NOMO-1 (cell line): ENCODE results near the gene TESMIN.

ENCODE experiments used
- DNase-seq, 2 experiments: peaks; one replicate each; lab custom pipeline; 2025; ENCODE audit not compliant: unreplicated experiment in 2 of 2; lab: John Stamatoyannopoulos, UW

The TESMIN gene

GRCh38 chr11:68714060-68714856 lies 37.1 kb downstream of the TESMIN start:
- DNase-seq: no peak

DNA sequence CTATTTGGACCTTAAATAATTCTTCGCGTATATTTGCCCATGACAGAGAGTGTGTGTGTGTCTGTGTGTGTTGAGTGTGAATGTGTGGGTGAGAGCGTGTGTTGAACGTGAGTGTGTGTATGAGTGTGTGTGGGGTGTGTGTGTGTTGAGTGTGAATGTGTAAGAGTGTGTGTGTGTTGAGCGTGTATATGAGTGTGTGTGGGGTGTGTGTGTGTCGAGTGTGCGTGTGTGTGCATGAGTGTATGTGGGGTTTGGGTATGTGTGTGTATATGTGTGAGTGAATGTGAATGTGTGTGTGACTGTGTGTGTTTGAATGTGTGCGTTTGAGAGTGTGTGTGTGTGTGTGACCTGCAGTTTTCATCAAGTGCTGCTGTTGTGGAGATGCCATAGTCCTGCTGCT lies 40.2 kb downstream of the TESMIN start:
- no peak for DNase-seq

DNA sequence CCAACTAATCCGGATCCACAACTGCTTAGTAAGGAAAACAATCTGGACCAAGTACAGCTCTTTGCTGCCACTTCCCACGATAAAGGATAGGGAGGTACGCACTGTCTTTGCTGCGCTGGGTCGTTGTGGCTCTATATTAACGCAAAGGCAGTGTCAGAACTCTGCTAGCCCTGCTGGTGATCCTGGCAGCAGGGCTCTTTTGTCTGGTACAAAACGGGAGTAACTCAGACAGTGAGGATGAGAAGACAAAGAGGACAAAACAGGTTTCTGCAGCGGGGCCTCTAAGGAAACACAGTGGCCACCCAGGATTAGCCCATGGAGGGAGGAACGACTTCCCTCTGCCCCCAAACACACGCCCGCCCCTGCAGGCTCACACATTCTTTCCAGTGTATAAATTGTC lies 40.9 kb downstream of the TESMIN start:
- no peak for DNase-seq

- no peak for DNase-seq
These were observed 42.3 kb downstream of the TESMIN start for GRCh38 chr11:68709062-68709461.

DNA sequence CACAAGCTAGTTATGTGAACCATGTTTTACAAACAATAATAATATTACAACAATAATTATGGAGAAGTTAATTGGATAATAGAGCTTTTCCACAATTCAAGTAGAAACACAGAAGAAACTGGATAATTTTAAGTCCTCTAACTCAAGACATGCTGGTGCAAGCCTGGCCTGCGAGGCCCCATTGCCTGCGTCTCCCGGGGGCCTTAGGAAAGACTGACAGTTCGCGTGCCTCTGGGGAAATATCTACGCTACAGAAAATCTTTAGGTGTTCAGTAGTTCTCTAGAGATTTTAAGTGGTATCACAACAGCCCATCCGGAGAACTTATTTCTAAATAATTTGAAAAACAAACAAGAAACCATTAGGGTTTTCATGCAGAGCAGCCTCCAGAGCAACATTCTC lies 43.8 kb downstream of the TESMIN start:
- no peak for DNase-seq

GRCh38 chr11:68704887-68705286 lies 46.4 kb downstream of the TESMIN start:
- no peak for DNase-seq

GRCh38 chr11:68698993-68699392 lies 52.3 kb downstream of the TESMIN start:
- DNase-seq: no peak

DNA sequence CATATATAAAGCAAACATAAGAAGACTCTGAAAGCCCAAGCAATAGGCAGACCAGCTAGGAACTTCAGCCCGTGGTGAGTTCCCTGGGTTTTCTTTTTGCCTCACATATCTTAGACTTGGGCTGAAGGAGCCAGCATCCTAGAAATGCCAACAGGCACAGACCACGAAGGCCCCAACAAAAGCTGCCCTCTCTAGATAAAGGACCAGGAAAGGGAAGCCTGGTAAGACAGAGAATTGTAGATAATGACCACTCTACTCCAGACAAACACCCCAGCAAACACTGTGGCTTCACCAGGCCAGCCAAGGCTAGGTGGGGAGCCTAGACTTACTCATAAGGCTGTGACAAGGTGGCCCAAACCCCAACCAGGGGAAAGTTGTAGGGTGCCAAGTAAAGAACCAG lies 55.8 kb downstream of the TESMIN start:
- DNase-seq: no peak

GRCh38 chr11:68694431-68695297 lies 56.7 kb downstream of the TESMIN start:
- DNase-seq: no peak

- no peak for DNase-seq
These were observed 57.8 kb downstream of the TESMIN start for GRCh38 chr11:68693484-68693882.

- DNase-seq: no peak
These were observed 58.3 kb downstream of the TESMIN start for GRCh38 chr11:68692871-68693483.

DNA sequence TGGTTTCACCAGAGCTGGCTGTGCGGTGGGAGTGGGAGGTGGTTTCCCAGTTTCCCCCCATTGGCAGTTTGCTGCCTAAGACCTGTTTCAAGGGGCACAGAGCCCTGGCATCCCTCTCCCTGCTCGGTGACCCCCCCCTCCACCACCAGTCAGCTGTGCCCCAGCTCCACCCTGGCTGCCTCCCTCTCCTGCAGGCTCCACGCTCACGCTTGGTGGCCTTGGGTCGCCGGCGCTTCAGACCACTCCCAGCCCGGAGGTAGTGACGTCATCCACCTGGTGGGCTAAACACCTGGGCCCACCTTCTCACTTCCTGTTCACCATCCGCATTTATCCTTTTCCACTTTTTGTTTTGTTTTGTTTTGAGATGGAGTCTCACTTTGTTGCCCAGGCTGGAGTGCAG lies 59.2 kb downstream of the TESMIN start:
- DNase-seq: no peak

DNA sequence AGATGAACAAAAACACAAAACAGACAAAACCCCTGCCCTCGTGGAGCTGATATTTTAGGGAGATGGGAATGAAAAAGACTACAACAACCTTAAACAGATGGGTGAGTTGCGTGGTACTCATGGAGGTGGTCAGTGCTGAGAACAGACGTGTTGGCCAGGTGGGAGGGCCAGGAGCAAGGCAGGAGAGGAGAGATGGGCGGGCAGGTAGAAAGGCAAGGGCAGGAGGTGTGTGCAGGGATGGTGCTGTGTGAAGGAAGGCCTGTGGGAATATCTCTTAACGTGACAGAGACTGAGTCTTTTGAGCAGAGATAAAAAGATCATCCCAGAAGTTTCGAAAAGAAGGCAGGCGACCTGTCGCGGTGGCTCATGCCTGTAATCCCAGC lies 59.9 kb downstream of the TESMIN start:
- no peak for DNase-seq

DNA sequence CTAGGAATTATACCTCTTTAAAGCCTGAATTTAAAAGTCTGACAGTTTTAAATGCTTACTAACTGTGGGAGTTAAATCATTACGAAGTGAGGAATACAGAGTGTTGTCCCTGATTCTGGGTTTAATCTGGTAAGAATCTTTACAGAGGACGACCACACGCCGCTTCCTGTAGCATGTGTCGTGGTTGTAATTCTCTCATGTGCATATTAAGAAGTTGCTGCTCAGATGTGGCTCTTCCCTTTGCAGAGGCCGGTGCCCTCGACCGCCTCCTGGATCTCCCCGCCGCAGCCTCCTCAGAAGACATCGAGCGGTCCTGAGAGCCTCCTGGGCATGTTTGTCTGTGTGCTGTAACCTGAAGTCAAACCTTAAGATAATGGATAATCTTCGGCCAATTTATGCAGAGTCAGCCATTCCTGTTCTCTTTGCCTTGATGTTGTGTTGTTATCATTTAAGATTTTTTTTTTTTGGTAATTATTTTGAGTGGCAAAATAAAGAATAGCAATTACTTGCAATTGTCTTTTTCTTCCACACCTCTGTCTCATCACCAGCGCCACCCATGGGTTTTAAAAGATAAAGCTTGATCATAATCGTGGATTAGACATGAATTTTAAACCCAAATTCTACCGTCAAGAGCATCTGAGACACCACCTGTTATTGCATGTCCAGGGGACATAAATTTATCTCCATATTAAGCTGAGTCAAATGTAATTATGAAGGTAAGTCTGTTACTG lies 60.5 kb downstream of the TESMIN start:
- no peak for DNase-seq

DNA sequence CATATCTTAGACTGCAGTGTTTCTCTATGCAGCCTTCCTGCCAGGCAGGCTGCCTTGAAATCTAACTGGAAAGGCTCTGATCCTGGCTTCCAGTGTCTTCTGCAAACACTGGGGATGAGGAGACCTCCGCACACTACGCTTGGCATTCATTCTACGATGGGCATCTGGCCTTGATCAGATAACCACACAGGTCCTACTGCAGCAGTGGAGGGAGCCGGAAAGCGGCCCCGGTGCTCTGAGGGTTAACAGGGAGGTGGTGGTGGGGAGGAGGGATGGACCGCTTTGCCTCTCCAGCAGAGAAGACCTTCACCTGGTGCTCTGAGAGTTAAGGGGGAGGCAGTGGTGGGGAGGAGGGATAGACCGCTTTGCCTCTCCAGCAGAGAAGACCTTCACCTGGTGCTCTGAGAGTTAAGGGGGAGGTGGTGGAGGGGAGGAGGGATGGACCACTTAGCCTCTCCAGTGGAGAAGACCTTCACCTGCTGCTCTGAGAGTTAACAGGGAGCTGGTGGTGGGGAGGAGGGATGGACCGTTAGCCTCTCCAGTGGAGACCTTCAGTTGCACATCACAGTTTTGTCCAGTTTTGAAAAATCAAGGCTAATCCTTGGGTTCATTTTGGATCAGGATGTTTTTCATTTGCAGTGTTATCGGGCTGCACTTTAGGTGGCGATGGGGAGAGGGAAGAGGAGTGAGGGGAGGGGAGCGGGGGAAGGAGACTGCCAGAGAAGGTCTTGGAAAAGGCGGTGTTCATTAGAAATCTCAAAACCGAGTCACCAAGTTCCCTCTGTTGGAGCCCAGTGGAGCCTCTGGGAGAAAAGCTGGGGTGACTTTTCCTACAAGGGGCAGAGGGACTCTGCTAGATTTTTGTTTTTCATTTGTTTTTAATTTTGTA lies 61.3 kb downstream of the TESMIN start:
- no peak for DNase-seq

GRCh38 chr11:68688881-68689280 lies 62.4 kb downstream of the TESMIN start:
- DNase-seq: no peak

DNA sequence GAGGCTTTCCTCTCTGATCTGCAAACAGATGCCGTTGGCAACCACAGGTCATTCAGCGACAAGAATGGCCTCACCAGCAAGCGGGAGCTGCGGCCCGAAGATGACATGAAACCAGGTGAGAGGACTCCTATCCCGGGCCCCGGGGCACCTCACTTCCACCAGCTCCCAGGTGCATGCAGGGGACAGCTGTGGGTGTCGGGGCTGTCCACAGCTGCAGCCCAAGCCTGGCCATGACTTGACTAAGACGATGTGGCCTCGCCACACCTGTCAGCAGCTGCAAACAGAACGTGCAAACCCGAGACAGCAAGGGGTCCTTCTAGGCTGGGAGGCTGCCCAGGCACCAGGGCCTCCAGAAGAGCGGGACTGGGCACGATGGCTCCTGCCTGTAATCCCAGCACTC lies 63.3 kb downstream of the TESMIN start:
- DNase-seq: no peak

GRCh38 chr11:68687311-68687710 lies 64.0 kb downstream of the TESMIN start:
- DNase-seq: no peak

DNA sequence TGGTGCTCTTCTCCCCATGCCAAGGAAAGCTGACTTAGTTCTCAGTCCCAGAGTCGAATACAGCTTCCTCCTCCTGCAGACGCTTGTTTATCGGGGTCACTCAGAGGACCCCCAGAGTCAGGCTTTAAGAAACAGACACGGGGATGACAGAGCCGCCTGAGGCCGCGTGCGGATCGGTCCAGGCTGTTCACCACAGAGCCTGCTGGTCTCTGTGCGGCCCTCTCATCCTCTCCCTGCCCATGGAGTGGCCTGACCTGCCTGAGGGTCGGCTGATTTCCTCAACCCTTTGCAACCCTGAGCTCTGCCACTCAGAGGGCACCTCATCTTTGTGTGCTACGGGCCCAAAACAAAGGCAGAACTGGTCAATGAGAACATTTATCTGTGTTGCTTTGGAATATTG lies 64.8 kb downstream of the TESMIN start:
- no peak for DNase-seq
